K562 (cell line): ENCODE results near the gene PDE11A. TPM values are rescaled to one million over a fixed set of nuclear protein-coding genes. Genes with fewer than 3 reads are reported as not detected.

Source experiments
- ATAC-seq: fragments of 200-7000 bp; cut with Tn5 transposase; 3 replicates; pipeline ENCODE4 v1.9.1; 2020; ENCODE audit warnings: moderate library complexity
- BruUV-seq: library from RNA; stranded (reverse); fragments of 400-500 nt; replicated peaks from 2 replicates; lab custom pipeline; 2021; lab: Mats Ljungman, UMichigan
- CTCF ChIA-PET: fragments of 300-600 bp; formaldehyde crosslinking; extraction: SDS; loops from one replicate; lab custom pipeline; 2021; ENCODE audit warnings: low intra/inter-chr PET ratio; lab: Yijun Ruan, JAX
- POLR2A ChIA-PET: fragments of 300-600, 350-650 bp; sonication (Branson Sonifier 250); formaldehyde crosslinking; extraction: SDS; loops from one replicate; lab custom pipeline; 2021; ENCODE audit warnings: antibody characterized with exemption, inconsistent platforms; lab: Yijun Ruan, JAX
- DNase-seq, 4 experiments: peaks; one replicate each; pipeline versions ENCODE4 v3.0.0 to v3.0.0-alpha.2; 2011 to 2018; ENCODE audit warnings: low spot score in 3 of 4, mixed read lengths in 3 of 4; ENCODE audit errors: extremely low read depth in 1 of 4
- FAIRE-seq: peaks from 2 replicates; lab custom pipeline; 2011; peaks lifted over from hg19 to GRCh38; lab: Jason Lieb, UNC
- H2AFZ ChIP-seq: 2 replicates; pipeline ENCODE4 v1.6.0; 2011; ENCODE audit warnings: low read depth, low read length, control low read depth, inconsistent platforms
- H3K27ac ChIP-seq: fragments of 200-600 bp; 3 replicates; pipeline ENCODE4 v1.8.0; 2011; ENCODE audit warnings: low read depth, mild to moderate bottlenecking, control low read depth, inconsistent platforms, low read length, moderate library complexity, mixed read lengths; ENCODE audit errors: extremely low read depth
- H3K27me3 ChIP-seq, 2 experiments: fragments of 300-600 bp in 1 of 2; 2 replicates in 1 of 2; 3 replicates in 1 of 2; pipeline versions ENCODE4 v1.6.0 to v1.8.0; 2011; ENCODE audit warnings: inconsistent platforms in 2 of 2, low read length in 2 of 2, mild to moderate bottlenecking in 1 of 2, mixed read lengths in 1 of 2, moderate library complexity in 1 of 2; ENCODE audit not compliant: control insufficient read depth in 2 of 2, insufficient read depth in 2 of 2
- H3K36me3 ChIP-seq: fragments of 300-600 bp; 3 replicates; pipeline ENCODE4 v1.8.0; 2011; ENCODE audit warnings: mild to moderate bottlenecking, low read length, inconsistent platforms; ENCODE audit not compliant: control insufficient read depth, insufficient read depth
- H3K4me1 ChIP-seq, 2 experiments: fragments of 200-600 bp in 1 of 2; replicated peaks in 1 of 2; 2 replicates in 1 of 2; 3 replicates in 1 of 2; pipeline versions ENCODE4 v1.5.1 to v1.8.0; 2011; ENCODE audit warnings: inconsistent platforms in 2 of 2, low read length in 2 of 2, mild to moderate bottlenecking in 1 of 2, mixed read lengths in 1 of 2, moderate library complexity in 1 of 2; ENCODE audit not compliant: control insufficient read depth in 2 of 2, insufficient read depth in 2 of 2
- H3K4me2 ChIP-seq: 2 replicates; pipeline ENCODE4 v1.6.1; 2011; ENCODE audit warnings: low read length, control low read depth, inconsistent platforms, mixed read lengths; ENCODE audit not compliant: insufficient read depth
- H3K4me3 ChIP-seq: fragments of 200-600 bp; sonication (generic), shearing (Covaris generic); 2 replicates; pipeline ENCODE4 v1.5.1; 2016; ENCODE audit warnings: control low read depth, inconsistent platforms
- H3K79me2 ChIP-seq: fragments of 200-600 bp; 3 replicates; pipeline ENCODE4 v1.8.0; 2011; ENCODE audit warnings: low read length, inconsistent platforms; ENCODE audit not compliant: control insufficient read depth, insufficient read depth
- H3K9ac ChIP-seq, 2 experiments: 2 replicates each; pipeline versions ENCODE4 v1.6.0 to v1.6.1; 2011; ENCODE audit warnings: low read depth in 2 of 2, low read length in 2 of 2, control low read depth in 1 of 2, inconsistent platforms in 1 of 2, mild to moderate bottlenecking in 1 of 2, mixed read lengths in 1 of 2; ENCODE audit not compliant: insufficient read depth in 1 of 2
- H3K9me1 ChIP-seq: one replicate; pipeline ENCODE4 v1.6.0; 2011; ENCODE audit warnings: inconsistent platforms, mild to moderate bottlenecking, low read length, moderate library complexity; ENCODE audit not compliant: control insufficient read depth, insufficient read depth
- H3K9me3 ChIP-seq: replicated peaks from 2 replicates; pipeline ENCODE4 v1.5.1; 2011; ENCODE audit warnings: low read depth, low read length, inconsistent platforms; ENCODE audit not compliant: control insufficient read depth, insufficient read depth
- H4K20me1 ChIP-seq: replicated peaks from 2 replicates; pipeline ENCODE4 v1.6.1; 2011; ENCODE audit warnings: low read length, inconsistent platforms, mixed read lengths; ENCODE audit not compliant: control insufficient read depth, insufficient read depth
- CEBPG ChIP-seq, 3 experiments: fragments of 200-800 bp in 1 of 3; sonication (Bioruptor generic) in 1 of 3; sonication (generic) in 1 of 3; formaldehyde crosslinking in 1 of 3; IDR thresholded peaks in 2 of 3; conservative IDR thresholded peaks in 1 of 3; 2 replicates each; pipeline versions ENCODE4 v1.6.1 to v1.8.0; 2016 to 2022; ENCODE audit warnings: missing compliant biosample characterization in 2 of 3, missing genetic modification characterization in 2 of 3, mild to moderate bottlenecking in 1 of 3, missing genetic modification reagents in 1 of 3
- FOXJ3 ChIP-seq: sonication (generic); formaldehyde crosslinking; IDR thresholded peaks from 2 replicates; pipeline ENCODE4 v1.4.0; 2020; ENCODE audit warnings: mild to moderate bottlenecking, missing genetic modification reagents
- ZNF384 ChIP-seq: IDR thresholded peaks from 2 replicates; pipeline ENCODE4 v1.6.1; 2012; ENCODE audit warnings: low read depth, low read length, improper control_type of control experiment
- ZNF57 ChIP-seq: fragments of 450-650 bp; formaldehyde crosslinking; IDR thresholded peaks from 2 replicates; pipeline ENCODE4 v1.4.0; 2020; ENCODE audit warnings: mild to moderate bottlenecking, moderate library complexity
- WGBS: fragments of 100-300 bp; shearing (Covaris generic); methylation state at CpG from one replicate; pipeline ENCODE4 v1.1.6; 2016; ENCODE audit warnings: low coverage, mixed read lengths; ENCODE audit not compliant: insufficient coverage; ENCODE audit errors: missing lambda C conversion rate; 5-methylcytosine and 5-hydroxymethylcytosine counted together
- in situ Hi-C: fragments of 300-500 bp; cut with MboI; formaldehyde crosslinking; loops from 4 replicates; pipeline ENCODE4 v1.15.0; 2018; ENCODE audit warnings: inconsistent platforms, mixed read lengths
- intact Hi-C: fragments of 100-400 bp; cut with micrococcal nuclease; formaldehyde crosslinking; loops from 2 replicates; pipeline ENCODE4 v1.14.2; 2022
- polyA plus RNA-seq, 8 experiments: library from polyadenylated mRNA; depleted of rRNA in 4 of 8; stranded (reverse) in 5 of 8; unstranded in 3 of 8; fragments of >200 nt; fragmentation: Nextera tagmentation in 2 of 8; fragmentation: Illumina TruSeq in 1 of 8; extraction: Ambion mirVana in 2 of 8; extraction: Trizol in 1 of 8; gene quantifications; 2 replicates each; pipeline versions ENCODE4 v1.2.1 to v1.2.3, GENCODE V29; 2011 to 2014; ENCODE audit warnings: inconsistent platforms in 1 of 8, missing spikeins in 1 of 8
- total RNA-seq, 7 experiments: library from RNA; depleted of rRNA in 6 of 7; stranded (reverse); fragments of >200 nt in 6 of 7; fragmentation: Illumina TruSeq in 2 of 7; extraction: Trizol in 2 of 7; gene quantifications; 2 replicates each; pipeline versions ENCODE4 v1.2.1 to v1.2.3, GENCODE V29; 2011 to 2021; ENCODE audit warnings: low replicate concordance in 1 of 7
- TF ChIP-seq, protein P1 (sequence below): fragments of 450-650 bp; conservative IDR thresholded peaks from 2 replicates; pipeline ENCODE4 v1.6.1; 2016; ENCODE audit warnings: missing genetic modification characterization, low read depth, mild to moderate bottlenecking, missing compliant biosample characterization, moderate library complexity
- TF ChIP-seq, protein P2 (sequence below), 2 experiments: IDR thresholded peaks in 1 of 2; conservative IDR thresholded peaks in 1 of 2; 2 replicates each; pipeline ENCODE4 v1.6.1; 2016; ENCODE audit warnings: low read depth in 2 of 2, mild to moderate bottlenecking in 1 of 2, missing compliant biosample characterization in 1 of 2, missing genetic modification characterization in 1 of 2, moderate library complexity in 1 of 2
- TF ChIP-seq, protein P3 (sequence below): fragments of 450-650 bp; formaldehyde crosslinking; conservative IDR thresholded peaks from 2 replicates; pipeline ENCODE4 v1.4.0; 2022; ENCODE audit warnings: mild to moderate bottlenecking, missing genetic modification characterization

PDE11A gene
- total and polyA plus RNA-seq, 9 of the 15 experiments (the other 6 are each of a cell fraction or from before 2014, with no cell fraction given) = 3.2 to 22.1 (median 5.7) TPM

DNA sequence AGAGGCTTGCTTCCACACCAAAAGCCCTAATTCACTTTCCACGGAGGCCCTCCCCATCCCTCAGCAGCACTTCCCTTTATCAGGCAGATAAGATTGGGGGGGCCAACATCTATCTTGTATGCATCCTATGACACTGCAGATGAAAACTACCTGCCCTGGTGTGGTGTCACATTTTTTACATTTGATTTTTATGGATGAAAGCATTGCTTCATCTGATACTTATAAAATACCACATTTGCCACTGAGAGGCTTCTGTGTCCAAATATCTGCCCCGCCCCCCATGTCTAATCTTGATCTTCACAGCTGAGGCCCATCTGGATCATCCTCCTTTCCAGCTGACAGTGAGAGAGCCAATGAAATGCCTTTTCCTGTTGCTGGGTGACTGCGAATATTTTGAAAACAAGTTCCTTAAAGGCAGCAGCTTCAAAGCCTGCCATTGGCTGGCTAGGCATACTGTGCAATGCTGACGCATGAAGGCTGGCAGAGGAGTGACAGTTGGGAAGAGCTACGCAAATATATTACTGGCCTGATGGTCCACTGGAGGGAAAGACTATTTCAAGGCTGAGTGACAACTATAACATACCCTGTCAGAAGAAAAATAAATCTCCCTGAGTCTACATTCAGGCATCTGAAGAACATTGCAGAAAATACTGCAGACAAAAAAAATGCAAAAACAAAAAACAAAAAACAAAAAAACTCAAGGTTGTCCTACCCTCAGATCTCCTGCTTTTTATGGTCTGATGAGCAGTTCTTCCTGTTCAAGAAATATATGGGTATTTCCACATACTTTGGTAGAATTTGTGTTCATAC is 318.7 kb downstream of the PDE11A start:
- Histone ChIP-seq H3K4me1 (peaks cover 11 to 37% of the 10 kb centered on the region in 2 experiments), H3K4me3 (no peak overlapping the region), H3K9me1 (no peaks in the 10 kb centered on the region), H3K36me3 (no peaks in the 10 kb centered on the region), H3K79me2 (no peaks in the 10 kb centered on the region), H3K9me3 (no peaks in the 10 kb centered on the region), H4K20me1 (no peaks in the 10 kb centered on the region), H3K9ac (no peak overlapping the region), H3K27ac (peak overlapping the region; percentile 36; the same call in 1 of the 3 replicates), H2AFZ (peak overlapping the region; percentile 29; the same call in 1 of the 2 replicates), H3K4me2 (no peak overlapping the region), H3K27me3 (no peaks in the 10 kb centered on the region)
- CTCF ChIA-PET = no interaction called here
- intact Hi-C loops (loop anchor here (2.0 to 10.0 kb wide), 2 partner anchors 25 to 1609 kb away; no protein-coding TSS in a partner anchor), in situ Hi-C loops (loop anchor here (10.0 to 25.0 kb wide), 3 partner anchors 419 to 1617 kb away; partner anchors contain the start of gene HOXD8)
- ATAC-seq (peak; percentile 92), FAIRE-seq (peak; percentile 72), DNase-seq (peak; percentile 54 to 87 (median 66))
- 7% methylated on average over 5 of the region's 5 CpGs for WGBS
- no TSS peak for BruUV-seq
- POLR2A ChIA-PET = interaction anchor here (0.6 to 1.6 kb wide), 9 partner anchors 9 to 993 kb away, joined by 3 to 6 read pairs (median 4); partner anchors contain the start of gene NFE2L2
- TF ChIP-seq CEBPG (CRISPR knock-in tag; IDR thresholded peaks at IDR 0.05) = no peak
- TF ChIP-seq CEBPG (tag; conservative IDR thresholded peaks at IDR 0.05 in 1 of 2, IDR thresholded peaks at IDR 0.05 in 1 of 2) = peak; percentile 69 to 85
- TF ChIP-seq, protein P1, sequence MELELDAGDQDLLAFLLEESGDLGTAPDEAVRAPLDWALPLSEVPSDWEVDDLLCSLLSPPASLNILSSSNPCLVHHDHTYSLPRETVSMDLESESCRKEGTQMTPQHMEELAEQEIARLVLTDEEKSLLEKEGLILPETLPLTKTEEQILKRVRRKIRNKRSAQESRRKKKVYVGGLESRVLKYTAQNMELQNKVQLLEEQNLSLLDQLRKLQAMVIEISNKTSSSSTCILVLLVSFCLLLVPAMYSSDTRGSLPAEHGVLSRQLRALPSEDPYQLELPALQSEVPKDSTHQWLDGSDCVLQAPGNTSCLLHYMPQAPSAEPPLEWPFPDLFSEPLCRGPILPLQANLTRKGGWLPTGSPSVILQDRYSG (tag) = no peak
- no peak for TF ChIP-seq ZNF384
- TF ChIP-seq, protein P2, sequence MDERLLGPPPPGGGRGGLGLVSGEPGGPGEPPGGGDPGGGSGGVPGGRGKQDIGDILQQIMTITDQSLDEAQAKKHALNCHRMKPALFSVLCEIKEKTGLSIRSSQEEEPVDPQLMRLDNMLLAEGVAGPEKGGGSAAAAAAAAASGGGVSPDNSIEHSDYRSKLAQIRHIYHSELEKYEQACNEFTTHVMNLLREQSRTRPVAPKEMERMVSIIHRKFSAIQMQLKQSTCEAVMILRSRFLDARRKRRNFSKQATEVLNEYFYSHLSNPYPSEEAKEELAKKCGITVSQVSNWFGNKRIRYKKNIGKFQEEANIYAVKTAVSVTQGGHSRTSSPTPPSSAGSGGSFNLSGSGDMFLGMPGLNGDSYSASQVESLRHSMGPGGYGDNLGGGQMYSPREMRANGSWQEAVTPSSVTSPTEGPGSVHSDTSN (CRISPR knock-in tag; IDR thresholded peaks at IDR 0.05; ENCODE audit: low read depth) = no peak
- TF ChIP-seq, protein P2 (tag; conservative IDR thresholded peaks at IDR 0.05; ENCODE audit: low read depth) = peak; percentile 98
- TF ChIP-seq, protein P3, sequence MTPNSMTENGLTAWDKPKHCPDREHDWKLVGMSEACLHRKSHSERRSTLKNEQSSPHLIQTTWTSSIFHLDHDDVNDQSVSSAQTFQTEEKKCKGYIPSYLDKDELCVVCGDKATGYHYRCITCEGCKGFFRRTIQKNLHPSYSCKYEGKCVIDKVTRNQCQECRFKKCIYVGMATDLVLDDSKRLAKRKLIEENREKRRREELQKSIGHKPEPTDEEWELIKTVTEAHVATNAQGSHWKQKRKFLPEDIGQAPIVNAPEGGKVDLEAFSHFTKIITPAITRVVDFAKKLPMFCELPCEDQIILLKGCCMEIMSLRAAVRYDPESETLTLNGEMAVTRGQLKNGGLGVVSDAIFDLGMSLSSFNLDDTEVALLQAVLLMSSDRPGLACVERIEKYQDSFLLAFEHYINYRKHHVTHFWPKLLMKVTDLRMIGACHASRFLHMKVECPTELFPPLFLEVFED (CRISPR knock-in tag) = no peak
- no peak for TF ChIP-seq ZNF57 (CRISPR knock-in tag)
- TF ChIP-seq FOXJ3 (CRISPR knock-in tag) = peak; percentile 96
